GM21619 (cell line): ENCODE data around the gene NEDD1.

Experiments
- ATAC-seq: cut with Tn5 transposase; IDR thresholded peaks from one replicate; pipeline ENCODE4 v1.9.1; 2021; ENCODE audit not compliant: unreplicated experiment

The NEDD1 gene

DNA sequence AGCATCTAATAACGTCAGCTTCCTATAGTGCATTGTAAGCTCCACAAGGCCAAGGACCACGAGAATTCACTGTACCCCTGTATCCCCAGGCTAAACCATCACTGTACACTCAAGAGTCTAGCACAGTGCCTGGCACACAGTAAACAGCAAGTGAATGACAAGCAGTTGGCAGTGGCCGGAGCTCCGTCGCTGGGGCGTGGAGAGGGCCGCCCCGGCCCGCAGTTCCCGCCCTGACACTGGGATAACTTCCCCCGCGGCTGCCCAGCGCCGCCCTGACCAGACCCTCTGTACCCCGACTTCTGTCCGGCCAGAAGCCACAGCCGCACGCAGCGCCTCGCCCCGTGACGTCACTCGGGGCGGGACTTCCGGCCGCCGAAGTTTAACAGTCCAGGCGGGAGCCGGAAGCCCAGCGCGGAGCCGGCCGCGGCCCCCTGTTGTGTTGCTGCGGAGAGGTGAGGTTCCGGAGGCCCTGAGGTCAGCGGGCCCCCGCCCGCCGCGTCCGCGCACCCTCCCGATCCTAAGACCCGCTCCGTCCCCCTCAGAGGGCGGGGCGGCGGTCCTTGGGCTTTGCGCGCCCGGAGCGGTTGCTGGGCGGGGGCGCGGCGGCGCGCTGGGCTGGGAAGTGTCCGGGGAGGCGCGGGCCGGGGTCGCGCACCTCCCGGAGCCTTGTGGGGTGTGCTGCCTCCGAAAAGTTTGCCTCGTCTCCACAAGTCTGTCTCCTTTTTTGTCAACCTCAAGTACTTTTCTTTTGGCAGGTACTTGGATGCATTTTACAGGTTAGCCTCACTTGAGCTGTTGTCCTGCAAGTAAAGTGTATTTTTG is at the start of gene NEDD1:
Gene NEDD1 (plus strand): TSS at position 409 of the 822 bp plus-strand sequence. CDS start 2,503 bp downstream, outside the sequence.
- peak; percentile 91 for ATAC-seq

DNA sequence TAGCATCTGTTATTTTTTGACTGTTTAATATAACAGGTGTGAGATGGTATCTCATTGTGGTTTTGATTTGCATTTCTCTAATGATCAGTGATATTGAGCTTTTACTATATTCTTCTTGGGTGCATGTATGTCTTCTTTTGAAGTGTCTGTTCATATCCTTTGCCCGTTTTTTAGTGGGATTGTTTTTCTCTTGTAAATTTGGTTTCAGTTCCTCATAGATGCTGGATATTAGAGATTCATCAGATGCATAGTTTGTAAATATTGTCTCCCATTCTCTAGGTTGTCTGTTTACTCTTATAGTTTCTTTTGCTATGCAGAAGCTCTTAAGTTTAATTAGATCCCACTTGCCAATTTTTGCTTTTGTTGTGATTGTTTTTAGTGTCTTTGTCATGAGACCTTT is 48.9 kb upstream of the NEDD1 start:
- ATAC-seq: no peak

- ATAC-seq: no peak
These were observed 45.4 kb upstream of the NEDD1 start for GRCh38 chr12:96861656-96862055.

DNA sequence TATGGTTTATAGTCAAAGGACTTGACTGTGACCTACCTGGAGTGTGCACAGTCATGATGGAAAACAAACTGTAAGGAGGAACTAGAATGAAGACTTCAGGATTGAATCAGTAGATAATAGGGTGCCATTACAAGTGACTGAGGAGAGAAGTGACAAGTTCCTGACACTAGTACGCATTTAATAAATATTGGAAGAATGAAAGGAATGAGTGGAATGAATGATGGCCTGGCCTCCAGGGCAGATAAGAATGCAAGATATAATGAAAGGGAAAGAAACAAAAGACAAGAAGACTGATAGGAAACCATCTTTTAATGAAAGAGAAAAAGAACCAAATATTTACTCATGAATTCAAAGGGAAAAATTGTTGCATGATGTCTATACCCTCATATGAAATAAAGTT is 44.7 kb upstream of the NEDD1 start:
- ATAC-seq: no peak

DNA sequence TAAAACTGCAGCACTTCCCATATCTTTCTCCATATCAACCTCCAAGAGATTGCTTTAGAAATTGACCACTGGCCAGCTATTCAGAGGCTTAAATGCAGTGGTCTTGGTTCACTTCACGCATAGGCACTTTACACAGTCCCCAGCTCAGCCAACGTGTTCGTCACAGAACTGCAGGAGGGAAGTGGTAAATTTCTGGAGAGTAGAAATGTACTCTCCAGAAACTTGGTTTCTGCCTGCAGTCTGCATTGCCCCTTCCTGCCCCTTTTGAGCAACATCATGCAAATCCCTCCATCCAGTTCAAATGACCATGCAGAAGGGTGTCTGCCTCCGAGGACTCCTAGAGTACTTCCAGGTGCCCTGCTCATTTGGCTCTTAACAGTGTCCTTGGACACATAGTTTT is 42.7 kb upstream of the NEDD1 start:
- no peak for ATAC-seq

DNA sequence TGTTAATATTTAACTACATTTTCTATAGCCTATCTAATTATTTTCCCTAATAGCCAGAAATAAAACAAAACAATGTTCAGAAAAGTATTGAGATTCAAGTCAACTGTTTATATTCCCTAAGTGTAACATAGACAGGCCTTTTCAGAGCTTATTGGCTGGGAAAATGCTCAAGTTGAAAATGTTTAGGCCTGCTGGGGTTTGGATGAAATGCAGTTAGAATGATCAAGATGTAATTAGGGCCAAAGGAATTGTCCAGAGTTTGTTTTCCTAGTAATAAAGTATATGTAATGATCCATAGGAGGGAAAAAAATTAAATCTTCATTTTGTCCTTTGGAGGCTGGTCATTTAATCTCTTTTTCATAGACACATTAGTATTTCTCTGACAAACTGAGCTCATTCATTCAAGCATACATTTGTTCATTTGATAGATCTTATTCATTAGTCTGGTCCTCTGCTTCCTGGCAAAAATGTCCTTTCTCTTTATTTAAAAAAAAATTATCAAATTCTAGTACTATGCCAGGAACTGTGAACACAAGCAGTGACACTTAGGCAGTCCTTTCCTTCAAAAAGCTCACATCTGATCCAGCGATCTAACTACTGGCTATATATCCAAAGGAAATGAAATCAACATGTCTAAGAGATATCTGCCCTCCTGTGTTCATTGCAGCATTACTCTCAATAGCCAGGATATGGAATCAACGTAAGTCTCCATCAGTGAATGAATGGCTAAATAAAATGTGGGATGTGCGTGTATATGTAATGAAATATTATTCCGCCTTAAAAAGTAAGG is 40.1 kb upstream of the NEDD1 start:
- ATAC-seq: no peak

DNA sequence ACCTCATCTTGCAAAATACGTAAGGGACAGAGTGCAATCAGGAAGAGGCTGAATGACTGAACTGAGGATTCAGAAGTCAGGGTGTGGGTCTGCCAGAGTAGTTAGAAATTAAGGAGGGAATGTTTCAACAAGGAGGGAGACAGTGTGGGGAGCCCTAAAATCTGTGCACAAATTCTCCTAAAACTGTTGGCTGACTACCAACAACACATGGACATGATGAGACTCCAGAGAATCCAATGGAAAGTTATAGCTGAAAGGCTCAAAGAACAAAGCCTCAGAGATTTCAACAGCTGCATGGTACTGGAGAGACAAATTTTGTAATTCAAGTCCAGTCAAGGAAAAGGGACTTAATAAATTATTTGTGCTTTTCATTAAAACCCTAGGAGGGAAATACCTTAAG is 36.1 kb upstream of the NEDD1 start:
- no peak for ATAC-seq

- no peak for ATAC-seq
These were observed 34.1 kb upstream of the NEDD1 start for GRCh38 chr12:96872961-96873360.

GRCh38 chr12:96874211-96874610 is 32.8 kb upstream of the NEDD1 start:
- ATAC-seq: no peak

GRCh38 chr12:96876966-96877365 is 30.1 kb upstream of the NEDD1 start:
- ATAC-seq: no peak

DNA sequence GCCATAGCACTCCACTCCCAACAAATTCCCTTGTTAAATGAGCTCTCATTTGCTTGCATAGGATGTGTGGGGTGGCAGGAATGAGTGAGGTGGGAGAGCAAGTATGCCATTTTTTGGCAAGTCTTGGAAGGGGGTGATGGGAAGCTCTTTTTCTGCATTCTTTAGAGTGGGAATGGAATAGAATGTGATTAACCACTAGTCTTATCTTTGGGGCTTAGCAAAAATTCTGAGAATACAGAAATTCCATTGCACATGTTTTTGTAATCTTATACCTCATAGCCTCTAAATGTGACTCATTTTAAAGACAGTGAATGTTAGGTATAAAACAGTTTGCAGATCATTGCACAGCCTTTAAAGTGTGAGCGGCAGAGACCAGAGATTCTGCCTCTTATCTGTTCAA is 28.4 kb upstream of the NEDD1 start:
- no peak for ATAC-seq

- no peak for ATAC-seq
These were observed 27.8 kb upstream of the NEDD1 start for GRCh38 chr12:96879301-96879700.

- ATAC-seq: no peak
These were observed 26.8 kb upstream of the NEDD1 start for GRCh38 chr12:96880220-96880619.

- no peak for ATAC-seq
These were observed 25.4 kb upstream of the NEDD1 start for GRCh38 chr12:96881608-96882007.

- ATAC-seq: no peak
These were observed 24.2 kb upstream of the NEDD1 start for GRCh38 chr12:96882862-96883261.

GRCh38 chr12:96883571-96883970 is 23.5 kb upstream of the NEDD1 start:
- no peak for ATAC-seq

GRCh38 chr12:96886998-96887677 is 19.9 kb upstream of the NEDD1 start:
- no peak for ATAC-seq

DNA sequence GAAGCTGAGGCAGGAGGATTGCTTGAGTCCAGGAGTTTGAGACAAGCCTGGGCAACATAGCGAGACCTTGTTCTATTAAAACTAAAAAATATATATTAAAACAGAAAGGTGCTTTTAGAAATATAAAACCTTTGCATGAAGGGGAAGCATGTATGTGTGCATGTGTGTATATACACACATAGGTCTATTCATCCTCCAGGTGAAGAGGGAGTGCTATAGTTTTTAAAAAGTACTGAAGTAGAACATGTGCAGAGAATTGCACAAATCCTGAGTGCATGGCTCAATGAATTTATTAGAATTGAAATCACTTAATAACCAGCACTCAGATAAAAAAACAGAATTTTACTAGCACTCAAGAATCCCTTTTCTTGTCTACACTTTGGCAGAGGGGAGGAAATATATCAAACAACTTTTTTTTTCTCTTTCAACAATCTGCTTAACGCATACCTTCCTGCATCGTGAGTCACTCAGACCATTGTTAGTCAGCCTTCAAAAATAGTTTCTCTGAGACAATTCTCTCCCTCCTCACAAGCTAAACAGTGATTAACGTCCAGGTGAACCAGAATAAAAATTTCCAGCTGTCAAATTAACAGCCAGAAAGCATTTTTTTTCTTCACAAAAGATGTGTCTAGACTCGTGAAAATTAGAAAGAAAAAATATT is 17.7 kb upstream of the NEDD1 start:
- no peak for ATAC-seq

DNA sequence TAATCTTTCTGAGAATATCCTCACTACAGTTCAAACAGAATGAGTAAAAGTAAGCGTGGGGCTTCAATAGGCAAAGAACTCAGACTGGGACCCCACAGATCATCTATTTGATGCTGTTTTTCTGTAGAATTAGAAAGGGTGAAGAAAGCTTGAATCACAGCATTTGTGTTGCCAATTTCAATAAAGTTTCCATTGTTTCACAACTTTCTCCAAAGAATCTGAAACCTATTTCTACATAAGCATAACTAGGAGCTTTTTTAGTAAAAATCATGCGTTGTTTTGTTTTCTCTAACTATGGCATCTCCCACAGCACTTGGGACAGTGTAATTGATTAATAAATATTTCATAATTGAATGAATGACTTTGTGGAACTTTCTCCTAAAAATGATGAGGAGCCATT is 16.7 kb upstream of the NEDD1 start:
- no peak for ATAC-seq

DNA sequence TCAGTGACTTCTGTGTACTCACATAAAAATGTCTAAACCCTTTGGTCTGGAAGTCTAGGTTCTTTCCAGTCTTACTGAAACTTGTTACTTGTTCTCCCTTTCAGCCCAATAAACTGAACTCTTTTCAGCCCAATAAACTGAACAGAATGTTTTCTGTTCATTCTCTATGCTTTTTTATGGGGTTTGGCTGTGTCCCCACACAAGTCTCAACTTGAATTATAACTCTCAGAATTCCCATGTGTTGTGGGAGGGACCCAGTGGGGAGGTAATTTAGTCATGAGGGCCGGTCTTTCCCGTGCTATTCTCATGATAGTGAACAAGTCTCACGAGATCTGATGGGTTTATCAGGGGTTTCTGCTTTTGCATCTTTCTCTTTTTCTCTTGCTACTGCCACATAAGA is 15.0 kb upstream of the NEDD1 start:
- no peak for ATAC-seq

DNA sequence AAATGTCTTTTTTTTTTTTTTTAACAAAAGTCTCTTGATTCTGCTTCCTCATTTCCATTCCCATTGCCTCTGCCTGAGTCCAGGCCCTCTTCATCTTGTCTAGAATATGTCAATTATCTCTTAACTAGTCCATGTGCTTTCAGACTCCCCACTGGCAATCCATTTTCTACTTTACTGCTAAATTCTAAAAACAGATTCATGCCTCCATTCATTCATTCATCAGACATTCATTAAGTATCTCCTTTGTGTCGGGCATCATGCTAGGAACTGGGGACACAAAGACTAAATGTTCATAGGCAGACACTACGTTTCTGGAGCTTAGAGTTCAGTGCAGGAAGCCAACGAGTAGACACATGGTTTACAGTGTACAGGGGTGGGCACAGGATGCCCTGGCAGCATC is 9.6 kb upstream of the NEDD1 start:
- ATAC-seq: no peak
